ENCODE measurements around the gene INTS2. TPM values are rescaled to one million over a fixed set of nuclear protein-coding genes. Genes with fewer than 3 reads are reported as not detected.

The INTS2 gene
- total RNA-seq, 1 donor from 2014 or later: 16.9 TPM

DNA sequence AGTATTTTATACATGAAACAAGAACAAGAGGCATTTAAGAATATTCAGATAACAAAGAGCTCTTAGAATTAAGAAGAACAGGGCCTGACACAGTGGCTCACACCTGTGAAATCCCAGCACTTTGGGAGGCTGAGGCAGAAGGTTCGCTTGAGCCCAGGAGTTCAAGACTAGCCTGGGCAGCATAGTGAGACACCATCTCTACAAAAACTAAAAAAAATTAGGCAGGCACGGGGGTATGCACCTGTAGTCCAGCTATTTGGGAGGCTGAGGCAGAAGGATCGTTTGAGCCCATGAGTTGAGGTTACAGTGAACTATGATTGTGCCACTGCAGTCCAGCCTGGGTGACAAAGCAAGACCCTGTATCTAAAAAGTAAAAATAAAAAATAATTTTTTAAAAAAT, 52.0 kb downstream of the INTS2 start:
- Mint-ChIP-seq H3K4me3 (ENCODE audit: low read depth) (no peak overlapping the region), H3K36me3 (ENCODE audit: insufficient read depth) (peaks cover 8% of the 10 kb centered on the region), H3K4me1 (ENCODE audit: low read depth) (no peaks in the 10 kb centered on the region), H3K27ac (no peak overlapping the region), H3K27me3 (no peaks in the 10 kb centered on the region), H3K9me3 (ENCODE audit: low read depth) (no peaks in the 10 kb centered on the region)
- no peak for DNase-seq (ENCODE audit: low spot score, unreplicated experiment)
- TF ChIP-seq, protein P1, sequence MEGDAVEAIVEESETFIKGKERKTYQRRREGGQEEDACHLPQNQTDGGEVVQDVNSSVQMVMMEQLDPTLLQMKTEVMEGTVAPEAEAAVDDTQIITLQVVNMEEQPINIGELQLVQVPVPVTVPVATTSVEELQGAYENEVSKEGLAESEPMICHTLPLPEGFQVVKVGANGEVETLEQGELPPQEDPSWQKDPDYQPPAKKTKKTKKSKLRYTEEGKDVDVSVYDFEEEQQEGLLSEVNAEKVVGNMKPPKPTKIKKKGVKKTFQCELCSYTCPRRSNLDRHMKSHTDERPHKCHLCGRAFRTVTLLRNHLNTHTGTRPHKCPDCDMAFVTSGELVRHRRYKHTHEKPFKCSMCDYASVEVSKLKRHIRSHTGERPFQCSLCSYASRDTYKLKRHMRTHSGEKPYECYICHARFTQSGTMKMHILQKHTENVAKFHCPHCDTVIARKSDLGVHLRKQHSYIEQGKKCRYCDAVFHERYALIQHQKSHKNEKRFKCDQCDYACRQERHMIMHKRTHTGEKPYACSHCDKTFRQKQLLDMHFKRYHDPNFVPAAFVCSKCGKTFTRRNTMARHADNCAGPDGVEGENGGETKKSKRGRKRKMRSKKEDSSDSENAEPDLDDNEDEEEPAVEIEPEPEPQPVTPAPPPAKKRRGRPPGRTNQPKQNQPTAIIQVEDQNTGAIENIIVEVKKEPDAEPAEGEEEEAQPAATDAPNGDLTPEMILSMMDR (IDR thresholded peaks at IDR 0.05; ENCODE audit: unreplicated experiment): no peak

DNA sequence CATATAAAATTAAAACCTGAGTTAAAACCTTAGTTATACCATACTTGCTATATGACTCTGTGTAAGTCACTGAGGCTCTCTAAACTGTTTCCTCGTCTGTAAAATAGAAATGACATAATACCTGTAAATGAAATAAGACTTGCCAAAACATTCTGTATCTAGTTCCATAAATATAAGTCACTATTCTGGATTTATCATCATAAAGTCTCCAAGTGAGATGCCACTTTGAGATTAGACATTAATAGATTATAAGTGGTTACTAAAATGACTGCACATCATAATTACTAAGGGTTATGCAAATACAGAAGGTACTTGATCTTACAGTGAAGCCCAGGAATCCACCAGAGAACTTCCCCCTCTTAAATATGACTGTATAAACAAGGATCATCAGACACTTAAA, 52.5 kb downstream of the INTS2 start:
- Mint-ChIP-seq H3K4me1 (ENCODE audit: low read depth) (no peaks in the 10 kb centered on the region), H3K36me3 (ENCODE audit: insufficient read depth) (peaks cover 8% of the 10 kb centered on the region), H3K9me3 (ENCODE audit: low read depth) (no peaks in the 10 kb centered on the region), H3K4me3 (ENCODE audit: low read depth) (no peak overlapping the region), H3K27ac (no peak overlapping the region), H3K27me3 (no peaks in the 10 kb centered on the region)
- TF ChIP-seq, protein P1 (IDR thresholded peaks at IDR 0.05; ENCODE audit: unreplicated experiment): no peak
- no peak for DNase-seq (ENCODE audit: low spot score, unreplicated experiment)

DNA sequence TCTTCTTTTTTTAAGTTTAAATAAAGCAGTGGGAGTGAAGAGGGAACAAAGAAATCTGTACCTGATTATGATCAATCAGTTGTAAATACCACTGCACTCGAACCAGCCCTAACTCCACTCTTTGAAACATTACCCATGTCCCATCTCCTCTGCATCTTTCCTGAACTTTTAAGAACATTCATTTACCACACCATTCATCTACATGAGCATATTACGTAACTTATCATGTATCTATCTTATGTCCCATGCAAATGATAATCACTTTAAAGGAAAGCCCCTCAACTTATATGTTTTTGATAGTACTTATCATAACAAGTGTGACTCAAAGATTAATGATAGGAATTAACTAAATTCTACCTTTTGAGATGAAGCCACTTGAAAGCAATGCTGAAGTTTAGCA, 53.7 kb downstream of the INTS2 start:
- Mint-ChIP-seq H3K4me3 (ENCODE audit: low read depth) (no peak overlapping the region), H3K36me3 (ENCODE audit: insufficient read depth) (peaks cover 13% of the 10 kb centered on the region), H3K4me1 (ENCODE audit: low read depth) (no peaks in the 10 kb centered on the region), H3K9me3 (ENCODE audit: low read depth) (no peaks in the 10 kb centered on the region), H3K27ac (no peak overlapping the region), H3K27me3 (no peaks in the 10 kb centered on the region)
- TF ChIP-seq, protein P1 (IDR thresholded peaks at IDR 0.05; ENCODE audit: unreplicated experiment): no peak
- DNase-seq (ENCODE audit: low spot score, unreplicated experiment): no peak

DNA sequence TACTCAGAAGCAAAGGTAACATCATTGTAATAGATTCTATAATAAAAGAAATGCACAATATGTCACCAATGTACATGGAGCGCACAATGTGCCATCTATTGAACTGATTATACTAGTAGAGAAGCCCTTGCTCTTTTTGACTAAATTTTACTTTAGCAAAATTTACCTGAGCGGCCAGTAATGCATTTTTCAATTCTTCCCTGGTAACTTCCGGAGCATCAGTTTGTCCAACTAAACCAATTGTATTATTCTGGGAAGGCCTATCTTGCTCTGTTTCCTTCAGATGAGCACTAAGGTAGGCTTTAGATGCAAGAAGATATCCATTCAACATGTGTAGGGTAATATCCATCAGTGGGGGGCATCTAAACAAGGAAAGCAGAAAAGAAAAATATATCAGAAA, 55.7 kb downstream of the INTS2 start:
- no peak overlapping the region for H3K4me3 Mint-ChIP-seq (ENCODE audit: low read depth)
- no peaks in the 10 kb centered on the region for H3K27me3 Mint-ChIP-seq
- H3K4me1 Mint-ChIP-seq (ENCODE audit: low read depth): no peaks in the 10 kb centered on the region
- no peaks in the 10 kb centered on the region for H3K9me3 Mint-ChIP-seq (ENCODE audit: low read depth)
- no peak overlapping the region for H3K27ac Mint-ChIP-seq
- TF ChIP-seq, protein P1 (IDR thresholded peaks at IDR 0.05; ENCODE audit: unreplicated experiment): no peak
- peaks cover 13% of the 10 kb centered on the region for H3K36me3 Mint-ChIP-seq (ENCODE audit: insufficient read depth)
- DNase-seq (ENCODE audit: low spot score, unreplicated experiment): no peak

DNA sequence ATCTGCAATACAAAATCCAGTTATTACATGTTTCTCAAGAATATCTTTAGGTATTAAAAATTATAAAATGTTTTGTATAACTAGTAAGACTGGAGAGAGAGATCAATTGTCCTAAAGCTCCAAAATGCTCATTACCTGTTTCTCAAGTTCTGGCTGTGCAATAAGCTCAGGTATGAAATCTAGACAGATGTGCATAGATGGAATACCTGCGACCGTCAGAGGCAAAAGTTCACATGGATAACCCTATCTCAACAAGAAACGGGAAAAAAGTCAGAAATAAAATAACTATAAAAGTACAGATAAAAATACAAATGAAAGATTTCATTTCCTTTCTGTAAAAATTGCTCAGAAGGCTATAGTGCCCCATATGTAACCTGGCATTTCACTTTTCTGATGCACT, 58.6 kb downstream of the INTS2 start:
- Mint-ChIP-seq H3K4me3 (ENCODE audit: low read depth) (no peak overlapping the region), H3K4me1 (ENCODE audit: low read depth) (no peaks in the 10 kb centered on the region), H3K27ac (no peak overlapping the region), H3K9me3 (ENCODE audit: low read depth) (no peaks in the 10 kb centered on the region), H3K27me3 (no peaks in the 10 kb centered on the region), H3K36me3 (ENCODE audit: insufficient read depth) (peaks cover 11% of the 10 kb centered on the region)
- DNase-seq (ENCODE audit: low spot score, unreplicated experiment): no peak
- TF ChIP-seq, protein P1 (IDR thresholded peaks at IDR 0.05; ENCODE audit: unreplicated experiment): no peak
